Measurements from ENCODE around the gene FANCE.

DNA sequence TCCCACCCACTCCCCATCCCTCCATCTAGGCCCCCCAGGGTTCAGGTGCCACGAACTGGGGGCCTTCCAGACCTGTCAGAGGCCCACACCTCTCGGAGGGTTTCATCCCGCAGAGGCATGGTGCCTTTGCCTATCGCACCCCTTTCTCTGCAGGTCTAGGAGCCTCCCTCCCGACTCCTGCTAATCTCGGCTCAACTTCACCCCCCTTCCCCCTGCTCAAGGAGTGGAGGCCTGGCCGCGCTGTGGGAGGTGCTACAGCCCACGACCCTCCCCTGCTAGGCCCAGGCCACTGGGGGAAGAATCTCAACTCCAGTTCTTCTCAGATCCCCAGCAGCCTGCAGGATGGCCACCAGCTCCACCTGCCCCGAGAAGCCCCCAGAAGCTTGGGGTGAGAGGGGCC, 60.6 kb downstream of the FANCE start, which contains the start of gene TULP1:
- no peak for TF ChIP-seq POLR2A (IDR thresholded peaks at IDR 0.05)
- no peak for TF ChIP-seq POLR2AphosphoS5 (IDR thresholded peaks at IDR 0.05)
- no peak for TF ChIP-seq CTCF (IDR thresholded peaks at IDR 0.05)
